GM21528 (cell line): ENCODE measurements around the gene ACIN1.

Source experiments
- ATAC-seq: cut with Tn5 transposase; IDR thresholded peaks from one replicate; pipeline ENCODE4 v1.9.1; 2021; ENCODE audit warnings: mild to moderate bottlenecking, moderate library complexity; ENCODE audit not compliant: unreplicated experiment, low FRiP score

The ACIN1 gene

DNA sequence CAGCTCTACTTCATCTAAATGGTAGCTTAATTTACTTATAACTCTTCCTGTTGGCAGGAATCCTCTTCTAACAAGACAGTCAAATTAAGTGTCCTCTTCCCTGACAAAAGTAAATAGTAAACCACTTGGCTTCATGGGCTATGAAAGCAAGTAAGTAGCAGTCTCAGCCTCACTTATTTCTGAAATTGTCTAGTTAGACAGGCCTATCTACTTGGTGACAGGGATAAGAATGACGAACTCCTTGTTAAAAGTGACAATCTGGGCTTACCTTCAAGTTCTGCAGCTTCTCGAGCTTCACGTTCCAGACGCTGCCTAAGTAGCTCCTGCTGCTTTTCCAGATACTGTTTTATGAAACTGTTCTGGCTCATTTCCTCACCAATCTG, 4.7 kb downstream of the ACIN1 start:
- no peak for ATAC-seq

DNA sequence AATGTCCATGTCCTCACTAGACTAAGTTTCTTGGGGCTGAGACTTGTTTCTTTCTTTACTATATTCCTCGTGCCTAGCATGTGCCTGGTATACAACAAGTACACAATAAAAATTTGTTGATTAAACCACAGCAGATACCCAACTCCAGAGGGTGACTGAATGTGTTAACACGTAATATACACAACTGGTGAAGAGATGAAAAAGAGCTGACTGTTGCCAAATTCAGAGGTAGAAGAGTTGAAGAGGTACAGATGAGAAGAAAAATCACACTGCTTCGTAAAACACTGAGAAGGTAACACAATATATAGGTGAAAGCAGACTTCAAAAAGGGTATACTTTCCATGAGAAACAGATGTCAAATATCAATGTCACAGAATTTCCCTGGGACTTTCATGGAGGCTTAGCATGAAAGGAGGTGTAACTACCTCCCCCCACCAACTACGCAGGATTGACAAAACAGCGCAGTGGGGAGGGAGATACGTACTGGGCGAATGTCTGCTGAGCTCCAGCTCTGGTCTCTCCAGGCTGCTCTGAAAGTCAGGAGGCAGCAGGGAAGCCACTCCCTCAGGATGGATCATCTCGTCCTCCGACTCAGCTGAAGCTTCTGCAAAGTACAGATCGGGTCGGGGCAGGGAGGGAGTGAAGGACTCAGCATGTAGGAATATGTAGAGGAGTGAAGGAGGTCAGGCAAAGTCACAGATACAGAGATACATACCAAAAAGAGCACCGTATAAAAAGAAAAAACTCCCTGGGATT, 5.3 kb downstream of the ACIN1 start:
- no peak for ATAC-seq

DNA sequence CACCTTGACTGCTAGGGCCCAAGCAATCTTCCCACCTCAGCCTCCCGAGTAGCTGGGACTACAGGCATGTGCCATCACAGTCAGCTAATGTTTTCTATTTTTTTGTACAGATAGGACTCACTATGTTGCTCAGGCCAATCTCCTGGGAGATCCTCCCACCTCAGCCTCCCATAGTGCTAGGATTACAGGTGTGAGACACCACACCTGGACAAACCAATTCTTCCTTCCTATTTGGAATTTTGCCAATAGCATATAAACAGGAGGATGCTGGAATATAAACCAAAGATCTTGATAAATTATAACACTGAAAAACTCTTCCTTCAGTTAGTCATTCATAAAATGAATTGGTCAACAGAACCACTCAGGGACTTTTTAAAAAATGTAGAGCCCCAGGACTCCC, 8.4 kb downstream of the ACIN1 start:
- no peak for ATAC-seq

DNA sequence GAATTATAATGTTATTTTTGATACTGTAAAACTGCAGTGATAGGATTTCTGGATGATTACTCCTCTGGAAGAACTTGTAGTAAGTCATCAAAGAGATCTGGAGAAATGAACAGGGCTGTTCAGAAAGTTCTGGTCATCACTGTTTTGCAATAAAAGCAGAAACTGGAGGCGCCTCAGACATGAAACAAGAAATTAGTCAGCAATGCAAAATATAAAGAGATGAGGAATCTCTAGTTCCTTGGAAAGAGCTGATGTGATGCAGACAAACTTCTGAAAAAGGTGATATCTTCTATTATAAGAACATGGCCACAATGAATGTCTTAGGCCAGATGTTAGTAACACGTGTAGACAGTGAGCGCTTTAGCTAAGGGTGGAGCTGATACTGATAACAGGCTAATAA, 9.5 kb downstream of the ACIN1 start:
- no peak for ATAC-seq

DNA sequence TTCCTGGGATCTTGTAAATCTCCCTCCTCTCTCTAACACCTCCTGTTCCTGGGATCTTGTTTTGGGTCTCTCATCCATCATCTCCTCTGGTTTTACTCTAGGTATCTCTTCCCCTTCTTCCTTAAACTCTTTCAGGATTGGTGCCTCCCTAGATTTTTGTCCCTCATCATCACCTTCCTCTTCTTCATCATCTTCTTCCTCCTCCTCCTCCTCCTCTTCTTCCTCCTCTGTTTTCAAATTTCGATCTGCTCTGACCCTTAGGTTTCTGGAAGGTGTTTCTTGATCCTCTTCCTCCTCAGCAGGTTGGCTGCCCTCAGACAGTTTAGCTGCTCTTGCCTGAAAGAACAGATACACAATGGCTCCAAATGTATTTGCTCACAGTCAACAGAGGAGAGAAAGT, 14.5 kb downstream of the ACIN1 start:
- no peak for ATAC-seq

DNA sequence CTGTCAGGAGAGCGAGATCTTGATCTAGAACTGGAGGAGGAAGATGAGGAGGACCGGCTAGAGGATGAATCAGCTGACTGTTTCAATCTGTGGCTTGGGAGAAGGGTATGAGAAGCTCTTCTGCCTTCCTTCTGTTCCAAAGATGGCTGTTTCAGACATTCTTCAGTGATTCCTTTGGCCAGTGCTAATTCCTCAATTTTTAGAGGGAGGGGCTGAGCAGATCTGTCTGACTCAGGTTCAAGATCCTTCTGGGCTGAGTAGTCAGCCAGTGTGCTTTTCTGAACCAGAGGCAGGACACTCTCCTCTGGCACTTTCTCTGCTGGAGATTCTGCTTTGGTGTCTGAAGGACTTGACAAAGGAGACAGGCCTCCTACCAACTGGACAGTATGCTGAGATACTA, 15.2 kb downstream of the ACIN1 start:
- no peak for ATAC-seq

DNA sequence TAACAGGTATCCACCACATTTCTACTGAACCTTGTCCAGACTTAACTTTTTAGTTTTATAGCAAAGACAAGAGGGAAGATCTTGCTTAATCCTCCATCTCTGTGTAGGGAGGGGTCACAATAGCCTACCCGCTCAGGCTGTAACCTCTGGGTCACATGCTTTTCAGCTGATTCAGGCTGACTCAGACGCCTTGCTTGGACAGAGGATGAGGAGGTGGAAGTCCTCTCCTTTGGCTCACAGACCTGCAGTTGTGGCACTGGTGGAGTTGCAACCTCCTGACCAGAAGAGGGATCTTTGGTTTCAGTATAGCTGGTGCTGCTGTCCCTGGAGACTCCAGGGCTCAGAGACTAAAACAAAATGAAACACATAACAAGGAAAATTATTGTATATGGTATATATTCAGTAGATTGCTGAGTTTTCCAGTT, 16.2 kb downstream of the ACIN1 start:
- no peak for ATAC-seq

DNA sequence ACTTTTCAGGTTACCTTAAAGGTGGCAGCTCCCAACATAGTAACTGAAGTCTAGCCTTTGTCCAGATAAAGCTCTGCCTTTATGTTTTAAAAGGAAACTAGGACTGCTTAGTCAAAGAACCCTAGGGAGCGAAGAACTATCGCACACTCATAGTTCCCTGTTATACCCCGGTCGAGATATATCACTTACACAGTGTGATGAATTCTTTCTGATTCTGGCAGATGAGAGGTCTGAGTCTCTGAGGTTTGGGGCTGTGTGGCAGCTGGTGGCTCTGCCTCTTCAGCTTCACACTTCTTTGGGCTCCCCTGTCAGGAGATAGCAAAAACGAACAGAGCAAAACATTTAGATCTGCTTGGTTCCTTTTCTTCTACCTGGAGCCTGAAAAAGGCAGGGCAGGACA, 17.0 kb downstream of the ACIN1 start:
- no peak for ATAC-seq

DNA sequence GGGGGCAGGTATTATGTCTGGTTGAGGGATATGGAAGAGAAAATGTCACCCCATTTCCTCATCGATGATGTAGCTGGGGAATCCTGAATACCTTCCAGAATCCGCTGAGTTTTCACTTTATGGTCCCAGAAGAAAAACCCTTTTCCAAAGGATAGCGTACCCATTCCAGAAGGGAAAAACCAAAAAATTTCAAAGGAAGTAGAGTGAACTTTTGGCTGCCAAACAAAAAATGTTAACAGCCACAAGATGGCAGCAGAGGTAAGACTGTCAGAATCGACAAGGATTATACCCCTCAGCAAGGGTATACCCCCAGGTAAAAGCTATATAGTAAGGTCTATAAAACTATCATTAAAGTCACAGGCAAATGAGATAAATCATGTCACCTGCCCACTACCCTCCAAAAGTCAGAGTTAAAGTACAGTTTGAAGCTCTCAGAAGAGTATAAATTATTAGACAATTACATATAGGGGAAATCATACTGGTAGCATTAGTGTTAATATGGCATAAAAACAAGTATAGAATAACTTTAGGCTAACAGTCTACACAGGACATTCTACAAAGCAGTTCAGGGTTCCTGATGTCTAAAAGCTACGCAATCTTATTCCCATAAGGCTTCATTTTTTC, 18.0 kb downstream of the ACIN1 start:
- ATAC-seq = no peak

DNA sequence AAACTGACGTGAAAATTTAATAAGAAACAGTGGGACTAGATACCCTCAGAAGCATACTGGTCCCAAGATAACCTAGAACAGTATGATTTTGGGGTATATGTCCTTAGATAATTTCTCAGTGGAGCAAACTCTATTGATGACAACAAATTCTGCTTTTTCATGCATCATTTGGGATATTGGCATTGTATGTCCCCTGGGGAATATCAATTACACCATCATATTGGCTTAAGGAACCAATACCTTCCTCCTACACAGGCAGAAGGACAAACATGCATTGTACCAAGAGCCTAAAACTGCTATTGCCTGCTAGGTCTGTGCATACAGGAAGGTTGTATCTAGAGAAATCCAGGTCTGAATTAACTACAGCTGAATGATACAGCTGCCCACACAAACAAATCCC, 20.0 kb downstream of the ACIN1 start:
- ATAC-seq = no peak

DNA sequence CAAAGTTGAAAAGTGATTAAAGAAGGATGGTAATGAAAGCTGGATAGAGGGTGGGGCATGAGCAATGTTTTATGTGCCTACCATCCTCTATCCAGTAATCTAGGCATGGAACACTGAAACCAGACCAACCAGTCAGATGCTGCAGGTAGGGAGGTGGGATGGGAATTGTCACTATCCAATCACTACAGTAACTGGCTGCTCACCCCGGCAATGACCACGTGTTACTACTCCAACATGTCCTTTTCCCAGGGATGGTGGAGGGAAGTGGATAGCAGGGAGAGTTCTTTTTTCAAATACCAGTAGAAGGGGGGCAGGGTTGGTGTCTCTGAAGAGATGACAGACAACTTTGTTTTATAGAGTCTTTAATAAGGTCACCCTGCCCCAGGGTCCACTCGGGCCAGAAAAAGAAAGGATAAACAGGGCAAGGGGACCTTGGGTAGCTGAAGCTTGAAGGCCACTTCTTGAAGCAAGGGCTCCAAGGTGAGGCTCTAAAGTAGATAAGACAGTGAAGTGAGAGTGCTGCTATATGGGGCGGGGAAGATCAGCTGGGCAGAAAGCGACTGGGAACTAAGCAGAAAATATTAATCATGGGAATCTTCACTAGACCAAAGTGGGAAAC, 22.9 kb downstream of the ACIN1 start:
- ATAC-seq = no peak

DNA sequence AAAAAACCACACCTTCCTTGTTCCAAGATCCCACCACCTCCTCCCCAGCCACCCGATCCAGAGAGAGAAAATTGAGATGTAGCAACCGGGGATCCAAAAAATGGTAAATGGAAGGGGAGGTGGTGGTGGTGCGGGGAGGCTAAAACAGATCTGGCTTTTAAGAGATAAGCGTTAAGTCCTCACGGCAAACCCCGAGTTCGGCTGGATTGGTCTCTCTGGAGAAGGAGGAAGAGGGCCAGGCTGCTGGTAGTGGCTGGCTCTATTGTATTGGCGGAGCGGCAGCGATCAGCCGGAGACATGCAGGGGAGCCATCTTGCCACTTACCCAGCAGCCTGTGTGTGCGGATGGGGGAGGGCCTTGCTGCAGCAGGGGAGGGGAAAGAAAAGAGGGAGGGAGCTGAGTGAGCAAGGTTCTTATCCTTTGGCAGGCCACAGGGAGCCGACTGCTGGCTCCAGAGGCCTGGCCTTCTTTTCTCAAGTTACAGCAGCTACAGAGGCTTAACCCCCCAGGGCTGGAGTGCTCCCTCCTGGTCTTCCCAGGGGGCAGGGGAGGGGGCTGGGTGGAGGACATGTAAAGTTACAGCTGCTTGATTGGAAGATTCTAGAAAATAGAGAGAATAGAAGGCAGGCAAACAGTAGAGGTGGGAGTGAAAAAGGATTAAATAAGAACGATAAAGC, 23.6 kb downstream of the ACIN1 start:
- peak; percentile 89 for ATAC-seq

DNA sequence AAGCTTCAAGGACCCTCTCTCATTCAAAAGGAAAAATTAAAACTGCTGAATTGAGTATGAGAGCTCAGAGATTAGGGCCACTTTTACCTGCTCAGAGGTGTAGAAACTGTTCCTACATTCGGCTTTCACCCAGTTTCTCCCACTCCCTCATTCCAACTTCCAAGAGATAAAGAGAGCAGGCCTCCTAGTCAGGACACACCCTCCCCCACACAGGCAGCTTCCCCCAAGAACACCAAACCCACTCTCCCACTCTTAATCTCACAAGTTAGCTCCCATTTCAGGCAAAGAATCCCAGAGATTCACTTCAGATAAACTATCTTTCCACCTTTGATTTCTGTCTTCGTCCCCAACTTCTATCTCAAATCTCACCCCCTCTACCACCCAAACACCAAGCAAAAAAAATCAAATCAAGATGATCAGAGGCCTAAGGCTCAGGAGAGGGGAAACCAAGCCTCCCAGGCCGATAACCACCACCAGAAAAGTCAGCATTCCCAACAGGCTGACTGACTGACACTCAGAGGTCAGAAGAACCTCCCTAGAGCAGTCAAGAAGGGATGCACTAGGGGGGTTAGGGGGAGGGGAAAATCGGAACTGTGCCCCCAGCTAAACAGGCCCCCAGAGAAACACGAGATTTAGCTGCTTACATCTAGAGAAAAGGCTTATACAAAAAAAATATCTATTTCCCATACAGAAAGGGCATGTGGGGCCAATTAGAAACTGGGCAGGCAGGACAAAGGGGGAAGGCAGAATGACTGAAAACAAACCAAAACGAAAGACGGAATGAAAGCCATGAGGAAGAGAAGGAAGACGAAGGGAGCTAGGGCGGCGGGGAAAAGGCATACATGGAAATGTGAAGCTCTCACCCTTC, 24.4 kb downstream of the ACIN1 start:
- no peak for ATAC-seq

DNA sequence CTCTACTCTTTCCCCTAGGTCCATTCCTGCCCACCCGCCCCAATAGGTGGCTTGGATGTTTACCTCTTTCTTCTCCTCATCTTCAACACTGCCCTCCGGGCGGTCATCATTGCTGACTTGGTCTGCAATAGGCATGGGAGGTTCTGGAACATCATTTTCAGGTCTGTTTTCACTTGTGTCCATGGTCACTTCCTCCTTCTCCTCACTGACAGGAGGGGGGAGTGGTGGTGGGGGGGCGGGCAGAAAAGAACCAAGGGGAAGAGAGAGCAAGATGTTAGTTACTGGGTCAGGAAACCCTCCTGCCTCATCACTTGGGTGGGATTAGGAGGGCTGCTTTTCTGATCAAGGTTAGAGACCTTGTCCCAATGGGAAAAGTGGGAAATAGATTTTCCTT, 25.5 kb downstream of the ACIN1 start:
- no peak for ATAC-seq

DNA sequence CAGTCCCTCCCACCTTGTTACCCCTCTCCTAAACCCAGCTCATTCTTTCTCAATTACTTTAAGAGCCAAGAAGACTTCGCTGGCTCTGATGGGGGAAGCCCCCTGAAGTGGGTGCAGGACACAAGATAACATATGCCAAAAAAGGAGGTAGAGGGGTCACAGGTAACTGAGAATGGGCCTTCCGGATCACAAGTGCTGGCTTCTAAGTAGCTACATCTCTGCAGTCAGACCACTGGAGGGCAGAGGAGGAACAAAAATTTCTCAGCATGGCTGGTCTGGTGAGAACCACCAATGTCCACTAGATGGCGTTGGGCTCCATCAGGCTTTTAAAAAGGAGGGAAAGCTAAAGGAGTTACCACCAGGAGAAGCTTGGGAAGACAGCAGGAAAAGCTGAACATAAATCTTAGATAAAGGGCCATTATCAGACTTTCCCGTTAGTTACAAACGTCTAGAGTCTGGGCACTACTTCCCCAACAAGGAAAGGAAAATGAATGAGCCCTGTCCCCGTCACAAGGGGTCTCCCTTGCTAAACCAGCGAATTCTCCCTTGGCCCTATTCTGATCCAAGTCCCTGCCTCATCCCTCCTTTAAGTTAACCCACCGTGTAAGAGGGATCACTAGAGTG, 26.0 kb downstream of the ACIN1 start:
- no peak for ATAC-seq

DNA sequence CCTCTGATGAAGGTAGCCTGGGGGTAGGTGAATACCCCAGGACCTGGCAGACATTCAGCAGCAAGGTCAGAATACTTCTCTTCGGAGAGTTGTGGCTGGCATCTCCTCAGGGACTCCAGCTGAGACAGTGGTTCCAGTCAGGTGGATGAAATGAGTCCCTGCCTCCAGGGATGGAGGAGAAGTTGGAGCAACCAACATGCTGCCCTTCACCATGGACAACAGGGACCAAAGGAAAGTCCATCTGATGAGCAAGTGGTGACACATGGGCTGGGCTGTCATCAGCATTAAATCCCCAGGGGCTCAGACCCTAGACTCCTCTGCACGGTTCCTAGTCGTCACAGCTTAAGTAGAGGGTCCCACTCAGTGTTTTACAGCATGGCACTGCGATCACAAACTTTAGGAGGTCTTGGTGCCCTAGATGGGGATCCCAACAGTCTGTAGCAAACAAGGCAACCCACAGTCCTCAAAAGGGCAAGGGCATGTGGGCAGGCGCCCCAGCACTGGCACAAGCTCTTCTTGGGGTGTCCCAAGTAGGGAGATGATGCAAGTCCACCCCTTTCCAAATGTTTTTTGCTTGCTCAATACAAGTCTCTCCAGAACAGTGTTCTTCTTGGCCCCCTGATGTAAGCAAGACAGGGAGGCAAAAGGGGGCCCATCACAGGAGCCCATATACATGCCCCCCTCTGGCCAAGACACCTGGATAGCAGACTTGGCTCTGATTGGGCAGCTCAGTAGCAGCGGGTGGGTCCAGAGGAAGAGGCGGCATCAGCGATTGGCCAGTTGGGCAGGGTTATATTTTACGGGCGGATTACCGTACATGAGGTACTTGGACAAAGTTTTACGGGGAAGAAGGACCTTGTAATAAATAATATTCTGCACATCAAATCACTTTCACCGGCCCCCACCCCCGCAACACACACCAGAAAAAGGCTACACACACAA, 26.8 kb downstream of the ACIN1 start:
- no peak for ATAC-seq

DNA sequence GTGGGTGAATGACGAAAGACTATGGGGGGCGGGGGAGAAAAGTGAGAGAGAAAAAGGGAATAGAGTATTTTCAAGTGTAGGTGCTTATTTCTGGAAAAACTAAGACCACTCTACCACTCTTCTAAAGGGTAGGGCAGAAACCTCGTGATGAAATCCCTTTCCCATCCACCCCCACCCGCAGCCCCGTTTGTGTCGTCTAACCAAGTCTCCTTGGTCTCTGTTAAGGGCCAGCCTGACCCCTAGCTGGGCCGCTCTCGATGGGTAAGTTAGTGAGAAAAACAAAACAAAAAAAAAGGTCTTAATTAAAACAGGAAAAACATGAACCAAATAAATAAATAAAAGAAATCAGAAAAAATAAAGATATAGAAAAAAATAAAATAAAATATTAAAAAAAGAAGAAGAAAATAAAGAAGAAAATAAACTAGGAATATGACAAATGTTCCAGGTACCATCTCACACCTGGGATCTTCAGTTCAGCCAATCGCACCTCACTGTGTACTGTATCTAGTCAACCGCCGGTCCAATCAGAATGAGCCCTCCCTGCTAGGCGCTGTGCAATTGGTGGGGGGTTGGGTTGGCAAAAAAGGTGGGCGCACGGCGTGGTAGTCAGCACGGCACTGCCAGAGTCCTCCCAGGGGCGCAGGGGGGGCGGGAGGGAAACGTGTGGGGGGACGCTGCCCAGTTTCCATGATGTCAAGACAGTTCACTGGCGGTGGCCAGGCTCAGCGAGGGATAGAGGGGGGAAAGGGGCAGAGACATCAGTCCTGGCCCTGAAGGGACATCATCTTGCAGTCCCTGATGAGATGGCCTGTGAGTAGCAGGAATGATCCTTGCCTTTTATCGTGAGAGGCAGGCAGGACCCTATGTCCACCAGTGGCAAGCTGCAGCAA, 27.8 kb downstream of the ACIN1 start:
- no peak for ATAC-seq

DNA sequence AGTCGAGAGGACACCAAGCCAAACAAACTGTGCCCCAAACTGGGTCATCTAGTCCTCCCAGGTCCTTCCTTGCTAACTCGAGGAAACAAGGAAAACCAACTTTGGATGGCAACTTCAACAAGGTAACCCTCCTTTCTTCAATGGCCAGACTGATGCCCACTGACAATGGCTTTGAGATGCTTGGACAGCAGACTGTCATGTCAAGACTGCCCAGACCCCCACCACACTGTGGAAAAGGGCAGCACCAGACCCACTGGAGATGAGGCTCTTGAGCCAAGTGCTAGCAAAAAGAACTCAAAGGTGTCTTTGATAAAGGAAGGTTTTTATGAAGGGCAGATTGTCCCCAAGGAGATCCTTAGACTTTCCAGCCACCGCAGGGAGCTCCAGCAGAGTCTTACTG, 28.6 kb downstream of the ACIN1 start:
- no peak for ATAC-seq
